ENCODE measurements around the gene RFX4. TPM values are rescaled to one million over a fixed set of nuclear protein-coding genes. Genes with fewer than 3 reads are reported as not detected.

RFX4 gene
- total RNA-seq, 2 donors from 2014 or later, result not detected

DNA sequence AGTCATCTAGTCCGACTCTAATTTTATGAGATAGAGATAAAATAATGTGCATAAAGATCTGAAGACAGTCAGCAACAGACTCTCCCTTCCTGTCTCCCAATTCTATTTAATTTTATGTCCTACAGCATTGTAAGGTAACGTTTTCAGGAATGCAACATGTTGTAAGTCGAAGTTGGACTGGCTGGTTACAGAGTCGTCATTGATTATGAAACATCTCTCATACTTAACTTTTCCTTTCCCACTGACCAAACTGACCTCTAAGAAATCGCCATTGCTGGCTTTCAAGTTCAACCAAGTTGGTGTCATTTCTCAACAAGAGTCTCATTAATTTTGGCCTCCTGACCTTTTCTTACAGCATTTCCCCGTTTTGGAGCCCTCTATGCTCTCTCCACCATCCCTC is 186.7 kb downstream of the RFX4 start:
- peaks cover 0 to 35% of the 10 kb centered on the region in 2 donors for H3K4me1 ChIP-seq
- H3K9me3 ChIP-seq, result no peaks in the 10 kb centered on the region
- no peak overlapping the region for H3K27ac ChIP-seq
- H3K27me3 ChIP-seq, result no peaks in the 10 kb centered on the region
- TF ChIP-seq, protein P1, sequence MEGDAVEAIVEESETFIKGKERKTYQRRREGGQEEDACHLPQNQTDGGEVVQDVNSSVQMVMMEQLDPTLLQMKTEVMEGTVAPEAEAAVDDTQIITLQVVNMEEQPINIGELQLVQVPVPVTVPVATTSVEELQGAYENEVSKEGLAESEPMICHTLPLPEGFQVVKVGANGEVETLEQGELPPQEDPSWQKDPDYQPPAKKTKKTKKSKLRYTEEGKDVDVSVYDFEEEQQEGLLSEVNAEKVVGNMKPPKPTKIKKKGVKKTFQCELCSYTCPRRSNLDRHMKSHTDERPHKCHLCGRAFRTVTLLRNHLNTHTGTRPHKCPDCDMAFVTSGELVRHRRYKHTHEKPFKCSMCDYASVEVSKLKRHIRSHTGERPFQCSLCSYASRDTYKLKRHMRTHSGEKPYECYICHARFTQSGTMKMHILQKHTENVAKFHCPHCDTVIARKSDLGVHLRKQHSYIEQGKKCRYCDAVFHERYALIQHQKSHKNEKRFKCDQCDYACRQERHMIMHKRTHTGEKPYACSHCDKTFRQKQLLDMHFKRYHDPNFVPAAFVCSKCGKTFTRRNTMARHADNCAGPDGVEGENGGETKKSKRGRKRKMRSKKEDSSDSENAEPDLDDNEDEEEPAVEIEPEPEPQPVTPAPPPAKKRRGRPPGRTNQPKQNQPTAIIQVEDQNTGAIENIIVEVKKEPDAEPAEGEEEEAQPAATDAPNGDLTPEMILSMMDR (IDR thresholded peaks at IDR 0.05), result no peak
- no peak overlapping the region for H3K4me3 ChIP-seq
- DNase-seq (ENCODE audit: low spot score), result no peak
- H3K36me3 ChIP-seq, result no peaks in the 10 kb centered on the region

DNA sequence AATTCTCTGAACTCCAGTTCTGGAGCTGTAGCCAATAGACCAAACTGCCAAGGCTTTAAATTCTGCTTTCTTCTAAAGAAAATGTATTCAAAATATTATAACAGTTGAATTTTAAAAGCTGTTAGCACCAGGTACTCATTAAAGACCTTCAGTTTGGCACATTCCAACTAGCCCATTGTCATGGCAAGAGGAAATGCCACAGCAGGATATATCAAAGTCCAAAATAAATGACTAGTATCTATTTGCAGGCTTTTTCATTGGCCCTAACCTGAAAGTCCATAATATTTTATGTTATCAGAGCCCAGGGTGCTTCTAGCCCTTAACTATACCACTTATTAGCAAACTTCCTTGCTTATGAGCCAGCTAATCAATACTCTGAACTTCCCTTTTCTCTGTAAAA is 188.6 kb downstream of the RFX4 start:
- TF ChIP-seq, protein P1 (IDR thresholded peaks at IDR 0.05), result no peak
- no peak for DNase-seq (ENCODE audit: low spot score)
- Histone ChIP-seq H3K36me3 (no peaks in the 10 kb centered on the region), H3K27ac (peak overlapping the region in 1 of 2 donors; percentile 62), H3K9me3 (no peaks in the 10 kb centered on the region), H3K27me3 (no peaks in the 10 kb centered on the region), H3K4me3 (no peak overlapping the region), H3K4me1 (peaks cover 0 to 40% of the 10 kb centered on the region in 2 donors)

DNA sequence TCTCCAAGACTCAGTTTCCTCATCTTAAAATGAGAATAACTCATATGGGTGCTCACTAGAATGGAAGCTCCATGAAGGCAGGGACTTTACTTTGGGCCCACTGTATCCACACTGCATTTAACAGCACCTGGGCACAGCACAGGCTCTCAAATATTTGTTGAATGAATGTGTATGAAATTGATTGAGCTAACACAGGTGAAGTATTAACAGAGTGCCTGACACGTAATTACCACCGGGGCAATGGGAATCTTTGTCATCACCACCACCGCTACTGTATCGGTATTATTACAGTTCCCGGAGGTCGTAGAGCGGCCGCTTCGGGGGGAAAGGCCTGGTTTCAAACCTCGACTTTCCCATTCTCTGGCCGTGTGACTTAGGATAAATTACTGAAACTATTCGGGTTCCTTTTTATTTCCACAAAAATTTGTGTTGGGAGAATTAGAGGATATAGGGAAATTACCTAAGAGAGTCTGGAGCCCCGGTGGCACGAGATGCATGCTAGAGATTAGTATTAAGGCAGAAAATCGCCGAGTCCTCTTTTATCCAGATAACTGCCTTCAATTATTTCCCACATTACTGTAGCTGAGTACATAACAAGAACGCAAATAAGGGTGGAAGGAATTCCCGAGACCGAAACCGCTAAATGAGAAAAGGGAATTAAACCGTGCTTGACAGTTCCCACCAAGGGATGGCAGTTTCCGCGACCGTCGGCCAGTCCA is 190.6 kb downstream of the RFX4 start:
- no peak for DNase-seq (ENCODE audit: low spot score)
- H3K4me3 ChIP-seq, result peak overlapping the region; percentile 72 to 86
- H3K27me3 ChIP-seq, result no peaks in the 10 kb centered on the region
- TF ChIP-seq, protein P1 (IDR thresholded peaks at IDR 0.05), result no peak
- H3K4me1 ChIP-seq, result peaks cover 0 to 26% of the 10 kb centered on the region in 2 donors
- H3K36me3 ChIP-seq, result no peaks in the 10 kb centered on the region
- no peaks in the 10 kb centered on the region for H3K9me3 ChIP-seq
- H3K27ac ChIP-seq, result peak overlapping the region; percentile 95

DNA sequence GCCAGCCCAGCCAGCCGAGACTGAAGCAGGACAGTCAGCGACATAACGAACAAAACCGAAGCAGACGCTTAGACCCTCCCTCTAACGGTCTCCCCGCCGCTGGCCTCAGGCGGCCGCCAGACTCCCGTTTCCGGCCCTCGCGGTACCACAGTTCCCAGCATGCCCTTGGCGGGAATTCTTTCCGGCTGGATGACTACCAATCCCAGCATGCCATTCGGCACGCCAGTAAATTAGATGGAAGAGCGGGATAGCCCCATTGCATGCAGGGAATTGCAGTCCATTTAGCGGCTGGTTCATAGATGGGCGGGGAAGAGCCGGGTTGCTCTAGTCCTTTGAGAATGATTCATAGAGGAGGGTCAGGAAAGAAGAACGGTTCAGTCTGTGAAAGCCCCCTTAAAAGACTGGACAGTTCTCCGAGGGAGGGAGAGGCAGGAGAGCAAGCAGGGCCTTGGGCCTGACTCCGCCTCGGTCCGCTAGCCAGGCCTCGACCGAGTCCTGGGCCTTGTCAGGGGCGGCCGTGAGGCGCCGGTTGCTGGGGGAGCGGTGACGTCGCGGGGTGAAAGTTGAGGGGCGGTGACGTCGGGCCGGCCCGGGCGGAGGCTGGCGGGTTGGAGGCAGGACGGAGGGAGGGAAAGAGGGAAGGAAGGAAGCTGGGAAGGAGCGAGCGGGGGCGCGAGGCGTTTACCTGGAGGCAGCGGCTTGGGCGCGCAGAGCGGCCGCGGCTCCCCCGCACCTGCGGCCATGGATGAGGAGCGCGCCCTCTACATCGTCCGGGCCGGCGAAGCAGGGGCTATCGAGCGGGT is 191.4 kb downstream of the RFX4 start, which contains the start of gene RIC8B:
TSS of gene RIC8B (plus strand) at position 678 of the 803 bp plus-strand sequence. CDS start at position 742, 64 bp downstream.
- H3K27me3 ChIP-seq, result no peaks in the 10 kb centered on the region
- no peaks in the 10 kb centered on the region for H3K36me3 ChIP-seq
- H3K9me3 ChIP-seq, result no peaks in the 10 kb centered on the region
- peak within 1 kb of the TSS; percentile 72 to 86 for H3K4me3 ChIP-seq
- TF ChIP-seq, protein P1 (IDR thresholded peaks at IDR 0.05), result peak in 1 of 2 donors; percentile 22
- H3K4me1 ChIP-seq, result peaks cover 0 to 26% of the 10 kb centered on the region in 2 donors
- peak within 1 kb of the TSS; percentile 95 for H3K27ac ChIP-seq
- DNase-seq (ENCODE audit: low spot score), result peak; percentile 98

DNA sequence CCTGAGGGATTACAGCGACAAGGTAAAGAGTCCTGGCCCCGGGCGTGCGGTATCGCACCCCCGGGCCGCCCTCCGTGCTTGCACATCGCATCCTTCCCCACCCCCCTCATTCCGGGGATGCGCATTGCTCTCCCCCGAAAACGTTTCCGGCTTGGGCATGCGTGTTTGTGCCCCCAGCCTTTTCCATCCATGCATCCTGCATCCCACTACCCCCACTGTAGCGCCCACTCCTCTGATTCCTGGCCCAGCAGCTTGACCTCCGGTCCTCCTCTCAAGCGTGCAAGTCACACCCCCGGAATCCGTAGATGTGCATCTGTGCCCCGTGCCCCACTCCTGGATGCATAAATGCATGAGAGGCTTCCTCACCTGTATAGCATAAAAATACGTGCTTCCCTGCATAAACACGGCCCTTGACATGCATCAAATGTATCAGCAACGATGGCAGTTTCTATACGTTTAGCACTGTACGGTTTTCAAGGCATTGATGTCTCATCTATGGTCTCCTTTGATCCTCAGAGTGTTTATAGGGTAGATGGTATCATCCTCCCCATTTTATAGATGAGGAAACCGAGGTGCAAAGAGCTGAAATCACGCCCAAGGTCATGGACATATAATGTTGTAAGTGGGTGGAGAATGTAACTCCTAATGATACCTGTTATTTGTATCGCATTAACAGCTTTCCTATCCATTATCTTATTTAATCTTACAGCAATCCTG is 192.2 kb downstream of the RFX4 start:
- Histone ChIP-seq H3K4me3 (peak overlapping the region; percentile 72 to 86), H3K36me3 (no peaks in the 10 kb centered on the region), H3K27me3 (no peaks in the 10 kb centered on the region), H3K27ac (peak overlapping the region; percentile 95), H3K9me3 (no peaks in the 10 kb centered on the region), H3K4me1 (peaks cover 0 to 29% of the 10 kb centered on the region in 2 donors)
- DNase-seq (ENCODE audit: low spot score), result no peak
- TF ChIP-seq, protein P1 (IDR thresholded peaks at IDR 0.05), result no peak

Data from right atrium auricular region (tissue), 2 donors.